ENCODE data around the gene TSLP.

- TF ChIP-seq CTCF (IDR thresholded peaks at IDR 0.05) (no peak), POLR2A (IDR thresholded peaks at IDR 0.05) (no peak)
Observed at GRCh38 chr5:111116550-111116949, 45.0 kb downstream of the TSLP start.
